IMR-90 (cell line): Measurements from ENCODE around the gene IGLL1.

Experiments used
- BHLHE40 ChIP-seq: fragments of 150-350 bp; IDR thresholded peaks from 2 replicates; pipeline ENCODE4 v1.6.1; 2016; ENCODE audit warnings: mild to moderate bottlenecking, low read depth, low read length
- CEBPB ChIP-seq: IDR thresholded peaks from 2 replicates; pipeline ENCODE4 v1.6.1; 2012; ENCODE audit warnings: low read depth, low read length, improper control_type of control experiment
- FOS ChIP-seq: fragments of 150-350 bp; IDR thresholded peaks from 2 replicates; pipeline ENCODE4 v1.6.1; 2016; ENCODE audit warnings: low read depth, low read length
- POLR2A ChIP-seq: IDR thresholded peaks from 2 replicates; pipeline ENCODE4 v1.6.1; 2012; ENCODE audit warnings: mild to moderate bottlenecking, low read depth, low read length
- RAD21 ChIP-seq: IDR thresholded peaks from 2 replicates; pipeline ENCODE4 v1.6.1; 2012; ENCODE audit warnings: low read length, improper control_type of control experiment
- RCOR1 ChIP-seq: IDR thresholded peaks from 2 replicates; pipeline ENCODE4 v1.6.1; 2012; ENCODE audit warnings: mild to moderate bottlenecking, low read length, improper control_type of control experiment; ENCODE audit not compliant: insufficient replicate concordance
- SMC3 ChIP-seq: fragments of 150-350 bp; IDR thresholded peaks from 2 replicates; pipeline ENCODE4 v1.6.1; 2016; ENCODE audit warnings: low read depth, mild to moderate bottlenecking, antibody characterized with exemption, low read length, moderate library complexity
- TF ChIP-seq, protein P1 (sequence below): conservative IDR thresholded peaks from 2 replicates; pipeline ENCODE4 v1.5.1; 2012; ENCODE audit warnings: mild to moderate bottlenecking, low read depth, low read length, improper control_type of control experiment

DNA sequence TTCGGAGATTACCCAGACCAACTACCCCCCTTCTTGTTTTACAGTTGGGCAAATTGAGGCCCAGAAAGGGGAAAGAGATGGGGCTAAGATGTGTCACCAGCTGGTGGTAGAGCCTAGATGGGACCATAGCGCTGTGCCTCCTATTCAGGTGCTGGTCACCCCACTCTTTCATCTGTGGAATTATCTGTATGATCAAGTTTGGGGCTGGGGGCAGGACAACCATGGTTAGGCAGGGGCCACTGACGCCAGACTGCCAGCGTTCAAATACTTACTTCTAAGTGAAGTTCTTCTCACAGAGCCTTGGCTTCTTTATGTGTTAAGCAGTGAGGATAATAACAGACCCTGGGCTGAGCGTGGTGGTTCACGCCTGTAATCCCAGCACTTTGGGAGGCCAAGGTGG is 55.9 kb downstream of the IGLL1 start:
- TF ChIP-seq POLR2A (no peak), BHLHE40 (no peak), RAD21 (no peak), CEBPB (no peak), RCOR1 (no peak), SMC3 (no peak), FOS (no peak)
- TF ChIP-seq, protein P1, sequence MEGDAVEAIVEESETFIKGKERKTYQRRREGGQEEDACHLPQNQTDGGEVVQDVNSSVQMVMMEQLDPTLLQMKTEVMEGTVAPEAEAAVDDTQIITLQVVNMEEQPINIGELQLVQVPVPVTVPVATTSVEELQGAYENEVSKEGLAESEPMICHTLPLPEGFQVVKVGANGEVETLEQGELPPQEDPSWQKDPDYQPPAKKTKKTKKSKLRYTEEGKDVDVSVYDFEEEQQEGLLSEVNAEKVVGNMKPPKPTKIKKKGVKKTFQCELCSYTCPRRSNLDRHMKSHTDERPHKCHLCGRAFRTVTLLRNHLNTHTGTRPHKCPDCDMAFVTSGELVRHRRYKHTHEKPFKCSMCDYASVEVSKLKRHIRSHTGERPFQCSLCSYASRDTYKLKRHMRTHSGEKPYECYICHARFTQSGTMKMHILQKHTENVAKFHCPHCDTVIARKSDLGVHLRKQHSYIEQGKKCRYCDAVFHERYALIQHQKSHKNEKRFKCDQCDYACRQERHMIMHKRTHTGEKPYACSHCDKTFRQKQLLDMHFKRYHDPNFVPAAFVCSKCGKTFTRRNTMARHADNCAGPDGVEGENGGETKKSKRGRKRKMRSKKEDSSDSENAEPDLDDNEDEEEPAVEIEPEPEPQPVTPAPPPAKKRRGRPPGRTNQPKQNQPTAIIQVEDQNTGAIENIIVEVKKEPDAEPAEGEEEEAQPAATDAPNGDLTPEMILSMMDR = no peak
